Activated effector memory CD4-positive, alpha-beta T cell treated with anti-CD3 and anti-CD28 coated beads, Interleukin-2, amount 50 U/mL, for 16 hours (primary cell): Measurements from ENCODE around the gene ABCB4.
"Not testable (repeated sequence)": the region's sequence is repeated elsewhere in the genome, so short reads cannot be mapped to it uniquely, and the experiment has no call there.

Experiments
- DNase-seq: peaks from one replicate; pipeline ENCODE4 v3.0.0-alpha.2; 2020

Gene ABCB4

DNA sequence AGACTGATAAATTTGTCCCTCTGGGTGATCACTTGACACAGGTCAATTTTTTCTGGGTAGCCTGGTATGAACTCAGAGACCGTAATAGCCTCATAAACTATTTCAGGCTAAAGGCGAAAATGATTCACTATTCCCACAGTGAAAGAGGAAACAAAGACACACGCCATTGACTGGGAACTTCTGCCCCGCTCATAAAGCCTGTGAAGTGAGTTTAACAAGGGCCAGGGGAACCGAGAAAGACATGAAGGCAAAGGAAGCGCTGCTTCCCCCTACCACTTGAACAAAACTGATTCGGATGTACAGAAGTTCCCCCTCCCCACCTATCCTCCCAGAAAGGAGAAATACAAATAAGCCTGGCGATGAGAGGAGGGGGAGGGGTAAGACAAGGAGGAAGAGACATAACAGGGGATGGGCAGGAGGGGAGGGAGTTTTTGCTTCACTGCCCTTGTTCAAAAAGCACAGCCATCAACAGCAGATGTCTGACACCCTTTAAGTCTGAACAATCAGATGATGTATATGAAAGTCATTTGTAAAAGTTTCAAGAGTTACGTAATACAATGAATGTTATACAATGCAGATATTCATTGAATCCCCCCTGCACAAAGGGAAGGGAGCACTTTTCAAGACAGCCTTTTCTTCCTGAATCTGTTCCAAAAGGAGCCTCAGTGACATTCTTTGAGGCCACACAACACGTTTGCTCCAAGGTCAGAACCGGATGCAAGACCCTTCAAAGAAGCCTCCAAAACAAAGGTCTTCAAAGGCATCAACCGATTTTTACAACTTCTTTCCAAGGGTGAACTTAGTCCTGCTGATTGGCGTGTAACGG, 734 bp downstream of the ABCB4 start:
- no peak for DNase-seq

DNA sequence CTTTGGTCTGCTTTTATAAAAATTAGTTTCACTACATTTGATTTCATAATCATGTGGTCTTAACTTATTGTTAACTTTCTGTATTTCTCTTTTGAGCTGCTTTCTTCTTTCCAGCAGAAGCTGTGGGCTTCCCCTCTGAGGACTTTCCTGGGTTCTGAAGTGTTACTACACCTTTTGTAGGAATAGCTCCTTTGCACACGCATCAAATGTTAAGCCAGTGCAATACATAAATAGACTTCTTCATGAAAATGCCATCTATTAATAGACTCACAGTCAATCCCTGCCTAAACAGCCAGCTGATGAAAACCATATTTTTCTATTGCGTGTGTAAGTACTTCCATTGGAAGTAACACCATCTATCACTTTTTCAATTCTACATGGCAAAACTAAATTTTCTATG, 1.5 kb downstream of the ABCB4 start:
- DNase-seq, result no peak

DNA sequence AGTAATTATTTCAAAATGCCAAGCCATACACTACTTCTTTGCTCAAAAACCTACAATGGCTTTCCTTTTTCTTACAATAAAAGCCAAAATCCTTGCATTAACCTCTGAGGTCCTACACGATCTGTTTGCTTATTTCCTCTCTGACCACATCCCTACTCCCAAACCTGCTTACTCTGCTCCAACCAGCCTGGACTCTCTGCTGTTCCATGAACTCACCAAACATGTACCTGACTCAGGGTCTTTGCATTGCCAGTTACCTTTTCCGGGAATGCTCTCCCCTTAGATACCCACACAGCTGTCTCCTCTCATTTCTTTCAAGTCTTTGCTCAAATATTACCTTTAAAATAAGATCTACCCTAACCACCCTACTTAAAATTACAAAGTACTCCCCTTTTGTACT, 2.3 kb downstream of the ABCB4 start:
- DNase-seq, result no peak

DNA sequence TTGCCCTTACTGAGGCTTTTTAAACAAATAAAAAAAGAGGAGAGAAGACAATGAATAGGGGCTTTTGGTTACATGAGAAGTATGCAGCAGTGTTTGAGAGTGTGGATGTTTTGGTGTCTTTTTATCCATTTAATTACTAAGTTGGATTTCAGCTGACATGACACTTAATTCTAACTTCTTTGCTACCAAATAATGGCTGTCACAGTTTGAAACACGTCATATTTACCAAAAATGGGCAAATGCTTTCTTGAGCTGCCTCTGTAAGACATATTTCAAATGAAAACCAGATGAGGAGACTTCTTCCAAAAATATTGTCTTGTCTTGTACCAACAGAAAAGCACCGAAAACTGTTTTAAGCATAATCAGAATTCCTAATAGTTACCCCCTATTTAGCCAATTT, 4.0 kb downstream of the ABCB4 start:
- no peak for DNase-seq

GRCh38 chr7:87469204-87469603, 6.3 kb downstream of the ABCB4 start:
- DNase-seq, result not testable (repeated sequence)

DNA sequence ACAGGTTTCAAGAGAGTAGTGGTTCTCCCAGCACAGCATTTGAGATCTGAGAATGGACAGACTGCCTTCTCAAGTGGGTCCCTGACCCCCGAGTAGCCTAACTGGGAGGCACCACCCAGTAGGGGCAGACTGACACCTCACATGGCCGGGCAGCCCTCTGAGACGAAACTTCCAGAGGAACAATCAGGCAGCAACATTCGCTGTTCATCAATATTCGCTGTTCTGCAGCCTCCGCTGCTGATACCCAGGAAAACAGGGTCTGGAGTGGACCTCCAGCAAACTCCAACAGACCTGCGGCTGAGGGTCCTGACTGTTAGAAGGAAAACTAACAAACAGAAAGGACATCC, 10.0 kb downstream of the ABCB4 start:
- not testable (repeated sequence) for DNase-seq

- not testable (repeated sequence) for DNase-seq
These were observed 10.5 kb downstream of the ABCB4 start for GRCh38 chr7:87464830-87465533.

- DNase-seq, result no peak
These were observed 11.5 kb downstream of the ABCB4 start for GRCh38 chr7:87463982-87464381.

DNA sequence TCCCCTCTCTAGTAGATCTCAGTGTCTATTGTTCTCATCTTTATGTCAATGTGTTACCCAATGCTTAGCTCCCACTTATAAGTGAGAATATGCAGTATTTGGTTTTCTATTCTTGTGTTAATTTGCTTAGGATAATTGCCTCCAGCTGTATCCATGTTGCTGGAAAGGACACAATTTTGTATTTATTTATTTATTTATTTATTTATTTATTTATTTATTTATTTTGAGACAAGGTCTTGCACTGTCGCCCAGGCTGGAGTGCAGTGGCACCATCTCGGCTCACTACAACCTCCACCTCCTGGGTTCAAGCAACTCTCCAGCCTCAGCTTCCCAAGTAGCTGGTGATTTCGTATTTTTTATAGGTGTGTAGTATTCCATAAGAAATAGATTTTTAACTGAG, 15.0 kb downstream of the ABCB4 start:
- not testable (repeated sequence) for DNase-seq

- DNase-seq, result no peak
These were observed 15.5 kb downstream of the ABCB4 start for GRCh38 chr7:87459941-87460340.

DNA sequence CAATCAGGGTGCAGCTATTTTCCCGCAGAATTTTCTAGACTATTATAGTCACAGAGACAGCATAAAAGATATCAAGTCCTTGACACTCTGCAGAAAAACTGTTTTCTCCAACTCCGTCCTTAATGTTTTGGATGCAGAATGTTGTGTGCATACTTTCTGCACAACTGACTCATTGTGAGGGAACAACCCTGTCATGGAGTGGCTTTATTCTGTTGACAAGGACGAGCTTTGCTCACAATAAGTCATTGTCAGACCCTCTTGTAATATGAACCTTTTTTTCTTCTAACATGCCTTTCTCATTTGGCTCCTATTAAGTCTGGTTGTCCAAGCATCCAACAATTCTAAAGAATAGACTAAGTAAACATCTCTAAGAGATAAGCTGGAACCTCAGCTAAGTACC, 17.3 kb downstream of the ABCB4 start:
- DNase-seq, result no peak

DNA sequence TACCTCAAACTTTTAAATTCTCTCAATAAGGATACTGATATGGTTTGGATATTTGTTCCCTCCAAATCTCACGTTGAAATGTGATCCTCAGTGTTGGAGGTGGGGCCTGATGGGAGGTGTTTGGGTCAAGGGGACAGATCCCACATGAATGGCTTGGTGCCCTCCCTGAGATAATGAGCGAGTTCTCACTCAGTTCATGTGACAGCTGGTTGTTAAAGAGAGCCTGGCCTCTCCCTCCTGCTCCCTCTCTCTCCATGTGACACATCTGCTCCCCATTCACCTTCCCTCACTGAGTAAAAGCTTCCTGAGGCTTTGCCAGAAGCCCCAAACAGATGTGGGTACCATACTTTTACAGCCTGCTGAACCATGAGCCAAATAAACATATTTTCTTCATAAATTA, 19.2 kb downstream of the ABCB4 start:
- no peak for DNase-seq

DNA sequence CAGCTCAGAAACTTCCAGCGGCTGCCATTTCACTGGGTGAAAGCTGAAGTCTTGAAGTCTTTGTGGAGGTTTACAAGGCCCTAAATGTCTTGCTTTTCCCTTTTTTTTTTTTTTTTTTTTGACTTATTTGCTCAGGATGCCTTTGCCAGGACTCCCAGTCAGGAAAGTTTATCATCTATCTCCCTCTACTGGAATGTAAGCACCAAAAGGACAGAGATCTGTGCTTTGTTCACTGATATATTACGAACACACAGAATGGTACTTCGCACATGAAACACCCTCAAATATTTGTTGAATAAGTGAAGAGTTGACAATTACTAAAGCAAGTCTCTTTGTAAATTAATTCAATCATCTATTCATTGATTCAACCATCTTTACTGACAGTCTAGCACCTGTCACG, 23.2 kb downstream of the ABCB4 start:
- no peak for DNase-seq

DNA sequence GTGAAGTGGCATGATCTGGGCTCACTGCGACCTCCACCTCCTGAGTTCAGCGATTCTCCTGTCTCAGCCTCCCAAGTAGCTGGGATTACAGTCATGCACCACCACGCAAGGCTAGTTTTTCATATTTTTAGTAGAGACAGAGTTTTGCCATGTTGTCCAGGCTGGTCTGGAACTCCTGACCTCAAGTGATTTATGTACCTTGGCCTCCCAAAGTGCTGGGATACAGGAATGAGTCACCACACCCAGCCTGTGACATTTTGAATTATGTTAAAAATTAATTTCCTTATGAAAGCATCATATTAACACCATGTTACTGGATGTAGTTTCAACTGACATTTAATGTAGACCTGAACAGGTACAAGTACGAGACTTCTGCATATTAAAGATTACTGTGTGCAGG, 24.3 kb downstream of the ABCB4 start:
- no peak for DNase-seq

DNA sequence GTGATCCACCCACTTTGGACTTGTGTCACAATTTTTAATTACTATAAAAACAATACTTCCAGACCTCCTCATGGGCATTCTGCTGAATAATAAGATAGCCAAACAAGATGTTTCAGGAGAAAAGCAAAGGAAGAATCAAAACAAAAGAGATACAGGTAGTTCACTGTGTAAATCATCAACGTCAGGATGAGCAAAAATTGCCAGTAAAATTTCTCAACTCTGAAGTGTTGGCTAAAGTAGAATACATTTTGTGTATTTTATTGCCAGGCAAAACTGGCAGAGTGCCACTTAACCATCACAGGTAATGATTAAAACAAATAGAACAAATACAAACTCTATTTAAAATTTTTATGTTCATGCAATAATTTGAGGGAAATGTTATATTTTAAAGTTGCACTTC, 24.8 kb downstream of the ABCB4 start:
- no peak for DNase-seq

DNA sequence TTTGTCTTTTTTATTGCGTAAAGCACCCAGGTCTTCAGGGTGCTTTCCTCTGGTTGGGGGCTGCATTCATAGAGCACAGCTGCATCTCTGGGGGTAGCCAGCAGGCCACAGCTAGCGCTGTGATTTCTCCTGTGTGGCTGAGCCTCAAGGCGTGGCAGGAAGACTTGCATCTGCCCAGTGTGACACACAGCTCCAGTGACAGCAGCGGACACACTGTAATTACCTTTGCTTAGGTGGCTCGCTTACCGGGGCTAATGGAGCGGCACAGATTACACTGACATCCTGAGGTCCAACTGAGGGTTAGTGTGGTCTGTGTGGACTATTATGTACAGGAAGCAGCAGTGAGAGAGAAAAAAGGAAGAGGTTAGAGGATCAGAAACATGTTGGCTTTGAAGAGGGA, 27.1 kb downstream of the ABCB4 start:
- DNase-seq, result no peak

GRCh38 chr7:87447116-87447635, 28.3 kb downstream of the ABCB4 start:
- no peak for DNase-seq

DNA sequence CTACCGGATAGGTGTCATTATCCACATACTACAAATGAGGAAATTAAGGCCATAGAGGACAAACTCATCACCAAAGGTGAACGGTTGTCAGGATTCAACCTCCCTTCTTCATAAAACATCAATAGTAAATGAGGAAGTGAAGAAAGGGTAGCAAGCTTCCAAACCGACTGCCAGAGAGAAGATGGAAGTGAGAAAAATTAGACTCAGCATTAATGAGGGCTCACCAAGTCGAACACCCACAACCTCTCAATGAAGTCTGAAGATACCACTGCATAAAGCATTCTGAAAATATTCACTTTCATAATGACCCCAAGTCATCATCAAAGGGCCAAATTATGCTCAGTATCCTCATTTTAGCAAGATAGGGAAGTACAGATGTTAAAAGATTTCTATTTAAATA, 29.6 kb downstream of the ABCB4 start:
- DNase-seq, result no peak

DNA sequence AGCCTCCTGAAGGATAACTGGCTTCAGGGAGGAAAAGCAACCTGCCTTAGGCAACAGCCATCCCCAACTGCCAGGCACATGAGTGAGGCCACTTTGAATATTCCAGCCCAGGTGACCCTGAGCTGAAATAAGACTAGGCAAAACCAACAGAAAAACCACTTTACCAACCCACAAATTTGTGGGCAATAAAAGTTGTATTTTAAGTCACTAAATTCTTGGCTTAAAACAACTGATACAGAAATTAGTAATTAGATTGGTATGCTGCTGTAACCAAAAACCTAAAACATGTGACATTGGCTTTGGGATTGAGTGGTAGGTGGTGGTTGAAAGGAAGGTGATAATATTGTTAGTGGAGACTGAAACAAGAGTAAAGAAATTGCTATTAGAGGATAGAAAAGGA, 39.9 kb downstream of the ABCB4 start:
- DNase-seq, result no peak

GRCh38 chr7:87432536-87432935, 42.9 kb downstream of the ABCB4 start:
- no peak for DNase-seq

GRCh38 chr7:87427288-87427687, 48.2 kb downstream of the ABCB4 start:
- no peak for DNase-seq

DNA sequence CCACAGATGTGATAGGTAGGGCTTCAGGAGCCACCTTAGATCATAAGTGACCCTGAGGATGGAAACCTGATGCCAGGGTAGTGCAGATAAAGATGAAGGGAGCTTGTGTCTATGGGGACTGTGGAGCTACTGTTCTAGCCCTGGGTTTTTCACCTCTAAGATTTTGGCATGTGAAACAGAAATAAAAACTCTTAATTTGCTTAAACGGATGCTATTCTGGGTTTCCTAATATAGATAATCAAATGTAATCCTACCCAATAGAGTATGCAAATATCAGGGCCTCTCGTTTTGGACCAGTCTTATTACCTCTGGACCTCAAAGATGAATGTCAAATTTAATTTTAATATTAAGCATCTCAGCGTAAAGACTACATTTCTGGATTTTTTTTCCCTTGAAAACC, 49.3 kb downstream of the ABCB4 start:
- no peak for DNase-seq

DNA sequence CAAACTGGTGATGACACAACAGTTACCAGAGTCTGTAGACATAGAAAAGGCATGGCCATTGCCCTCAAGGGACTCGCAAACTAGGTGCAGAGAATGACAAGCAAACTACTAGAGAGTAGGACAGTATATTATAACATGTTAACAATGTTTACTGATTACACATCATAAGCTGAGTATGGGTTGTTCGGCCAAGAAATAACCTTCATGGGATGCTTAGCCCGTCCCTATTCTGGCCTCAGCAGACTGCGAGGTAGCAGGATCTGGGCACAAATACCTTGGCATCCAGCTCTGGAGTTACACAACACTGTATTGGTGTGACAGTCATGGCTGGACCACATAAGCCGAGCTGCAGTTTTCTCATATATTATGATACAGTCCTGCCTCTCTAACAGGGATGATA, 51.4 kb downstream of the ABCB4 start:
- no peak for DNase-seq

DNA sequence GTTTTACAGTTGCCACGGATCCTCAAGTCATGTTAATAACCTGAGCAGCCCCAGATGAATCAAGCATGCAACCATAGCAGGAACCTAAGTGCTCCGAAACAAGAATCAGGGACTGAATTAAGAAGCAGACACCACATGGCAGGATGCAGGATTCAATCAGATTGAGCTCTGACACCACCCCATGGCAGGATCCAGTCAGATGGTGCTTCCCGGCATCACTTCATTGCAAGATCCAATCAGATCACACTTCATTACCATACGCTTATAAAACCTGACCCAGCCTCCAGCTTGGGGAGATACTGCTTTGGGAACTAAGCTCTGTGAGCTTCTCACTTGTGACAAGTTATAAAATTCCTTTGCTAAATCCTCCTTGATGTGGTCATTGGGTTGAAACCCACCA, 55.3 kb downstream of the ABCB4 start:
- DNase-seq, result no peak
